GM21447 (cell line): ENCODE results near the gene CARS1.

Experiments
- ATAC-seq: cut with Tn5 transposase; IDR thresholded peaks from one replicate; pipeline ENCODE4 v1.9.1; 2021; ENCODE audit not compliant: unreplicated experiment

The CARS1 gene

DNA sequence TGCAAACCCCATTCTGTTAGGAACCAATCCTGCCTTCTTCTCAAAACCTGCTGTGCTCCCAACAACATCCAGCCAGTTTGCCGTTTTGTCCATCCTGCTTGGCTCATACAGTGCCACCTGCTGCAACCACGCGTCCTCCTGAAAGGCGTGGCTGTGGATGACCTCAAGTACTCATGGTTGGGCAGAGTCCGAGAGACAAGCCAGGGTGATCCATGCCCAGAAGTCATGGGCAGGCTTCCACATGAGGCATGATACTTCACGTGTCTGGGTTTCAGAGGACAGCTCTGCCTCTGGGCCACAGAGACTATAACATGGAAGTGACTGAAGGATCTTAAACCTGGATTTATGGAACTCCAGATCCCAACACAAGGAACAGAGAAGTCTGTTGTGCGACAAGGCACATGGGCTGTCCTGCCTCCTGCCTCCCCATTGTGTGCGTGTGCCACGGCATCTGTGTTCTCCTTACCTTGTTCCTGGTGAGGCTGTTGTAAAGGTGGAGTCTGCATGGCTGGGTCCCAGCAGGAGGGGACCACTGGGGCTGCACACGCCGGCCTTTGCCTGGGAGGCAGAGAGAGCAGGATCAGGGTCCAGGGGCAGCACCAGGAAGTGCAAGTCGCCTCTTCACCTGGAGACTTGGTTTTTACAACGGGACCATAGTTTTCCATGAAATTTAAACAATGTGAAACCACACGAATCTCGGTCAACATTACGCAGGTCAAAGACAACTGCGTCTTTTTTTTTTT is 15.4 kb downstream of the CARS1 start:
- ATAC-seq, result no peak

DNA sequence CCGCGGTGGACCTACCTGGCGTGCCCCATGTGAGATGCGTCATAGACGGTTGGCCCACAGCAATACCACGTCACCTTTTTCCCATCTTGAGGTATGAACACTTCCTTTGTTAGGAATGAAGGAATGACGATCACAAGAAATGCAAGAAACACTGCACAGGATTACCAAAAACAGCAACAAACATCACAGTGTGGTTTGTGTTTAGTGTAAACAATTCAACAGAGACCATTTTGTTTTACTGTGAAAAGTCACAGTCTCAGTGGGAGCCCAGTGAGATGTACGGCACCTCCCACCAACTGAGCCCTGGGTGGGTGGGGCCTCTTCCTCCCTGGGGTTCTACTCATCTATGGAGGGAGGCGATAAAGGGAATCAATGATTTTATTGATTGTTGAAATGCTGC is 16.3 kb downstream of the CARS1 start:
- no peak for ATAC-seq

DNA sequence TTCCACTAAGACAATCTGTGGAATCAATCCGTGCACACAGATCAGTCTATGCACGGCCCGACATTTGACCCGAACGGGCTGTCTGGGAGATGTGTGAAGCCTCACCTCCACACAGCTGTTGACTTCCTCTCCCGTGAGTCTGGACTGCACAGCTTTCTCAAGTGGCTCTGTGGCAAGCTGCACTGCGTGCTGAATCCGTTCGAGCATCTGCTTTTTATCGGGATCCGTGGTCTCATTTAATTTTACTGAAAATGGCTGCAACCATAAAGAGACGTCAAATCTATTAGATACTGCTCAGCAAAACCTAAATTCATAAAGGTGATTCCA is 19.3 kb downstream of the CARS1 start:
- ATAC-seq, result no peak

GRCh38 chr11:3037040-3037944 is 19.9 kb downstream of the CARS1 start:
- ATAC-seq, result no peak

GRCh38 chr11:3036419-3036818 is 20.8 kb downstream of the CARS1 start:
- no peak for ATAC-seq

DNA sequence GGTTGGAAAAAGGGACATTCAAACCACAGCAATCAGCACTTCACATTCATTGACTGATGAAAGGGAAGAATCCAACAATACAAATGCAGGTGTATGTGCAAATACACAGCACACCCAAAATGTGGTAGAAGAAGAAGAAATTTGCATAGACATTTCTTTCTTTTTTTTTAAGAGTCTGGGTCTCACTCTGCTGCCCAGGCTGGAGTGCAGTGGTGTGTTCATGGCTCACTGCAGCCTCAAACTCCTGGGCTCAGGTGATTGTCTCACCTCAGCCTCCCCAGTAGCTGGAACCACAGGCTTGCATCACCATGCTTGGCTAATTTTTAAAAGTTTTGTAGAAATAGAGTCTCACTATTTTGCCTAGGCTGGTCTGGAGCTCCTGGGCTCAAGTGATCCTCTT is 21.9 kb downstream of the CARS1 start:
- ATAC-seq, result no peak

GRCh38 chr11:3030289-3031070 is 26.7 kb downstream of the CARS1 start:
- ATAC-seq, result no peak

DNA sequence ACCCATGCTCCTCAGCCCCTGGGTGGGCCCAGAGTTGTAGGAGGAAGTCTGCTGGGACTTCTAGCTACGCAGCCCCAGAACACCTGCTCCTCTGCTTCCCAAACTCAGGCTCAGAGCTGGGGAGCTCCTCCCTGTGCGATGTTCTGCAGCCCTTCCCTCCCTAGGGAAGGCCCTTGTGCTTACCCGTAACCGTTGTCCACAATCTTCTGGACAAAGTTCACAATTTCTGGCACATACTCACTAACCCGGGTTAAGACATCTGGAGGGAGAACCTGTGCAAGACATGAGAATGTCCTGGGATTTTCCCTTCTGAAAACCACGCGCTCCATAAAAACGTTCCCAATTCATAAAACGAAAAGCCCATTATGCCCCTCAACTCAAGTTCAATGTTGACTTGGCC is 28.4 kb downstream of the CARS1 start:
- ATAC-seq, result no peak

GRCh38 chr11:3026803-3027202 is 30.4 kb downstream of the CARS1 start:
- no peak for ATAC-seq

DNA sequence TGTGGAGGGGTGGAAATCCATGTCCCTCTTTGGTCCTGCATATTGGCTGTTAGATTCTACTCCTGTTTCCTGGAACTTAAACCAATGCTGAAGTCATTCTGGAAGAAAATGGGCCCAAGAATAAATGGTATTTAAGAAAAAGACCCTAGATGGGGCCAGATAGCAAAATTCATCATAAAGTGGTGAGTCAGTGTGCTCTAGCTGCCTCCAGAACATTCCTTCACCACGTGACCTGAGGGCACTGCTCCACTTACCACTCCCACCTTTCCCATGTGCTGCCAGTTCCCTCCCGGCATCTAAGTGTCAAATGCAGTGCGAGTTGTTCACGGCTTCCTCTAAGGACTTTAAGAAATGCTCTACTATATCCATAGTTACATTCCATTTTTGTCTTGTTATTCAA is 34.2 kb downstream of the CARS1 start:
- ATAC-seq, result no peak

GRCh38 chr11:3022300-3022967 is 34.8 kb downstream of the CARS1 start:
- ATAC-seq, result peak; percentile 82

- ATAC-seq, result no peak
These were observed 36.1 kb downstream of the CARS1 start for GRCh38 chr11:3021125-3021524.

DNA sequence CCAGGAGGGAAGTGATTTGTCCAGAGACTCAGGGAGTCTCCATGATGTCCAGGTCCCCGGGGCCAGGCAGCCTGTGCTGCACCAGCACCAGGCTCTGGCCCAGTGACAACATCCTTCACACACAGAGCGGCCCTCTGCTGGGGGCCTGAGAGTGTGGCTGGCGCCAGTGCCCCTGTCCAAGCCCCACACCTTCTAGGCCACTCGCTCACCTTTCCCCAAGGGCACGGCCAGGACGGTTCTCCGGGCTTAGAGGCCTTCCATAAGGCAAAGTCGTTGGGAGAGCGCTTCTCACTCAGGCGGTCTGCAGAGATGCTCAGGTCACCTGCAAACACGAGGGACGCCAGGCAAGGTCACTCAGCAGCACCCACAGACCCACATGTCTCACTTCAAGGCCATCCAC is 37.2 kb downstream of the CARS1 start:
- ATAC-seq, result no peak

- ATAC-seq, result no peak
These were observed 38.6 kb downstream of the CARS1 start for GRCh38 chr11:3018596-3018995.

DNA sequence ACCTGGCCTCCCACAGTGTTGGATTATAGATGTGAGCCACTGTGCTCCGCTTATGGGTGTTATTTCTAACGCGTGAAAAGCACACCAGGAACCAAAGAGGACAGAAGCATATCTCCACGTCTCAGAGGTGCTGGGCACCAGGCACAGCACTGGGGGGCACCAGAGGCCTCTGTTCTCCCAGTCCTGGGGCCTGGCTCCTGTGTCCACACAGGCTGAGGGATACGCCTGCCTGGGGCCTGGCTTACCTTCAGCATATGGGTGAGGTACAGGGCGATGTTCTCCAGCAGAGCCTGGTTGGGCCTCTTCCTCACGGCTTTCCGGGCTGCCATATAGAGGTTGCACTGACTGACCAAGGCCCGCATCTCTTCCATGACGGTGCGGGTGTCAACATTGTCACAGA is 40.4 kb downstream of the CARS1 start:
- no peak for ATAC-seq

DNA sequence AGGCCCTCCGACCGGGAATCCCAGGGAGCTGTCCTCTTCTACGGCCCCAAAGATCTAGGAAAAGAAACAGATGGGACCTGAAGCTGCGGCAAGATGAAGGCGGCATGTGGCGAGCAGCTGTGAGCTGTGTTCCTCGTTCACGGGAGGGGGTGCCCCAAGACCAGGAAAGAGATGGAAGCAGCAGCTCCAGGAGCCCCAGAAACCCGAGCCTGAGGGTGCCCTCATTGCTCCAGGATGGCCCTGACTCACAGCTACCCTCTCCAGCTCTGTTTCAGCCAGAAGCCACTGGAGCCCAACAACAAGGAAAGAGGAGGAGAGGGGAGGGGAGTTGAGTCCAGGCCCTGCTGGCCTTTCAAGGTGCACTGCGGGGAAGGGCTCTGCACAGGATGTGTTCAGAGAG is 41.4 kb downstream of the CARS1 start:
- no peak for ATAC-seq

DNA sequence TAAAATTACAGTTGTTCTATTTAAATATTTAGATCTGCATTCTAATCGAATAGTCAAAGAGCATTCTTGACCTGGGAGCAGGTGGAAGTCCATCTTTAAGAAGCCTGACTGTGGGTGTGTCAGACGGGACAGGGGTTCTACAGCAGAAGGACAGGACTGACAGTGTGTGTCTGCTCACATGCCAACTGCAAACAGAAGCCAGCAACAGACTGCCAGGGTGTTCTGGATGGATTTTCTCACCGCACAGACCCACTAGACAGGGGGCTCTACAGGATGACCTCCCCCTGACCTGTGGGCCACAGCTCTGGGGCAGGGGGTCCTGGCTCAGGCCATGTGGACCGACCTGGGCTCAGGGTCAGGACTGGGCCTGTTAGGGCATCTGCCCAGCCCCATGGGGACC is 42.3 kb downstream of the CARS1 start:
- ATAC-seq, result no peak

DNA sequence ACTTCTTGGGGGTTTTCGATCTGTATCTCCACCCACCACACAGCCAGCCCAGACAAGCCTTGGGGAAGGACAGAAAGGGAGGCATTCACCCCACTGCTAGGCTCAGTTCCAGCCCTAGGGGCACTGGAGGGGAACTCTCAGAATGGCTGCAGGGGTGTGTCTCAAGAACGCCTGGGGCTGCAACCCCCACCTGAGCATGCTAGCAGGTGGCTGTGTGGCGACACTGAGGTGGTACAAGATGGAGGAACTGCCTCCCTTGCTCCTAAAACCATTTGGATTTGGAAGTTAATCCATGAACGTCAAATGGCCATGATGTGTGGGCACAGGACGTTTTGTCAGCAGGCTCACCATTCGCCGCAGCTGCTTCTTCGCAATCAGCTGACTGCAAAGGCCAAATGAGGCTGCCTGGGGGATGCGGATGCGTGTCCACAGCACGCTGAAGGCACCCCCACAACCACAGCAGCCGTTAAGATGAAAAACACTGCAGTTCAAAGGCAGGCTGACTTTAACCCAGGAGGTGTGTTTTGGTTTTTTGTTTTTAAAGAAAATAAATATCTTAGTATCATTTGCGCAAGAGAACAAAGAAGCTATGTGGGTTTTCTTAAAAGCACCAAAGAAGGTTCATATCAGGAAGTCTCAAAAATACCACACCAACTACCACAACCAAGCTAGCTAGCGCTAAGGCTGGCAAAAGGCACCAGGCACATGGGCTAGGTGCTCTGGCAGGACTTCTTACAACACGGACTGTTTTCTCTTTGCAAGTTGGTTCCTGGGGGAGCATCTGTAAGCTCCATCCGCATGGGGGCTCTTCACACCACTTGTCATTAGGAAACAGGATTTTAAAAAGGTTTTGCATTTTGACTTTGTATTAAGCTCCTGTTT is 42.9 kb downstream of the CARS1 start:
- no peak for ATAC-seq

GRCh38 chr11:3011891-3012885 is 45.0 kb downstream of the CARS1 start:
- no peak for ATAC-seq
